T-helper 17 cell (primary cell): ENCODE measurements around the gene SLC25A26. TPM values are rescaled to one million over a fixed set of nuclear protein-coding genes. Genes with fewer than 3 reads are reported as not detected.

Experiments
- ATAC-seq: fragments of 150-1000 bp; cut with Tn5 transposase; 2 replicates; pipeline ENCODE4 v1.10.0; 2021; ENCODE audit warnings: mild to moderate bottlenecking, moderate library complexity
- DNase-seq, 3 donors: peaks; one replicate each; pipeline versions ENCODE4 v3.0.0 to v3.0.0-alpha.2; 2020 to 2021
- H3K9me3 ChIP-seq: one replicate; pipeline ENCODE4 v1.7.0; 2013; ENCODE audit warnings: low read length, mild to moderate bottlenecking; ENCODE audit not compliant: control insufficient read depth, poor library complexity, severe bottlenecking
- H3K27ac Mint-ChIP-seq: one replicate; pipeline ENCODE4 v1.8.0; 2022; ENCODE audit warnings: mild to moderate bottlenecking, moderate library complexity, mixed read lengths
- H3K27me3 Mint-ChIP-seq: one replicate; pipeline ENCODE4 v1.8.0; 2022; ENCODE audit warnings: mixed read lengths
- H3K36me3 Mint-ChIP-seq: one replicate; pipeline ENCODE4 v1.8.0; 2022; ENCODE audit warnings: low read depth, mixed read lengths
- H3K4me1 Mint-ChIP-seq: one replicate; pipeline ENCODE4 v1.8.0; 2022; ENCODE audit warnings: mild to moderate bottlenecking, mixed read lengths
- H3K4me3 Mint-ChIP-seq: one replicate; pipeline ENCODE4 v1.8.0; 2022; ENCODE audit warnings: mild to moderate bottlenecking, moderate library complexity, mixed read lengths
- total RNA-seq, 4 donors: library from RNA in 2 of 4; stranded (reverse) in 2 of 4; gene quantifications; one replicate each; pipeline ENCODE4 v1.2.3 and lab custom pipeline; 2022 to 2026

SLC25A26 gene
- total RNA-seq, 2 donors from 2014 or later = 20.7 to 21.6 TPM

GRCh38 chr3:66320390-66320789, 99.6 kb downstream of the SLC25A26 start:
- peaks cover 5% of the 10 kb centered on the region for H3K36me3 Mint-ChIP-seq
- no peak for ATAC-seq

DNA sequence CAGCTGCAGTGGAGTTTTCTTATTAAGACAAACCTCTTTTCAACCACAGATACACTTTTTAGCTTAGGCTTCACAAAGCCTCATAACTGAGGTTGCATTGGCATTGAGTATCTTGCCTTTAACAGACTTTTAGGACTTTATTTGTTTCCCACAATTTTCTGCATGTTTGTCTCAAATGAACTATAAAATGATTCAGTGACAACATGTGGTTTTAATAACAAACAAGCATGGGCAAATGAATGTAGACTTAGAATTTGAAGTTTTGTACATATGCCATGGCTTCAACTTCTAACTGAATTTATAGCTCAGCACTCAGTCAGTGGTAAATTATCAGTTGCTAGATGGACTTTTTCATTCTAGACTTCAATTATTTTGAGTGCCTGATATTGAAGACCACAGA, 101.6 kb downstream of the SLC25A26 start:
- no peaks in the 10 kb centered on the region for H3K27me3 Mint-ChIP-seq

More at GRCh38 chr3:66320390-66320789, 99.6 kb downstream of the SLC25A26 start:
- H3K4me1 Mint-ChIP-seq = peaks cover 12% of the 10 kb centered on the region
- H3K27ac Mint-ChIP-seq = peak overlapping the region; percentile 29
- H3K27me3 Mint-ChIP-seq = no peaks in the 10 kb centered on the region
- no peak overlapping the region for H3K4me3 Mint-ChIP-seq
- peaks cover 1% of the 10 kb centered on the region for H3K9me3 ChIP-seq
- DNase-seq = no peak

DNA sequence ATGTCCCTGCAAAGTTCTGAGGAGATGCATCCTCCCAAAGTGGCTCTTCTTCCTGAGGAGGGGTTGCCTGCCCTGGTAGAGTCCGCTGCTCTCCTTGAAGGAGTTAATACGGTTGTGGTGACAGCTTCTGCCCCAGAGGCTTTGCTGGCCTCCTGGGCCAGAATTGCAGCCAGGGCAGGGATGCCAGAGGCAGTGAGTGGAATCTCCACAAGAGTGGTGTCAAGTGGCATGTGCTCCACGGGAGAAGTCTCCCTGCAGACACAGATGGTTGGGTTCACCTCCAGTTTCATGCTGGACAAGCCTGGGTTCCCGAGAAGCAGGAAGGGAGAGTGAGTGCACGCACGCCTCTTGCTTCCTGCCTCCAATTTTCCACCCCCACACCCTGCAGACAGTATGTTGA, 105.5 kb downstream of the SLC25A26 start:
- Mint-ChIP-seq H3K27ac (no peak overlapping the region), H3K4me3 (no peak overlapping the region), H3K27me3 (no peaks in the 10 kb centered on the region), H3K36me3 (no peaks in the 10 kb centered on the region), H3K4me1 (peaks cover 18% of the 10 kb centered on the region)
- no peak for ATAC-seq
- DNase-seq = no peak
- no peaks in the 10 kb centered on the region for H3K9me3 ChIP-seq

More for the DNA sequence above, 101.6 kb downstream of the SLC25A26 start:
- DNase-seq (no peak), ATAC-seq (no peak)
- no peak overlapping the region for H3K27ac Mint-ChIP-seq
- peaks cover 19% of the 10 kb centered on the region for H3K4me1 Mint-ChIP-seq
- H3K36me3 Mint-ChIP-seq = peaks cover 3% of the 10 kb centered on the region
- no peaks in the 10 kb centered on the region for H3K9me3 ChIP-seq
- no peak overlapping the region for H3K4me3 Mint-ChIP-seq

DNA sequence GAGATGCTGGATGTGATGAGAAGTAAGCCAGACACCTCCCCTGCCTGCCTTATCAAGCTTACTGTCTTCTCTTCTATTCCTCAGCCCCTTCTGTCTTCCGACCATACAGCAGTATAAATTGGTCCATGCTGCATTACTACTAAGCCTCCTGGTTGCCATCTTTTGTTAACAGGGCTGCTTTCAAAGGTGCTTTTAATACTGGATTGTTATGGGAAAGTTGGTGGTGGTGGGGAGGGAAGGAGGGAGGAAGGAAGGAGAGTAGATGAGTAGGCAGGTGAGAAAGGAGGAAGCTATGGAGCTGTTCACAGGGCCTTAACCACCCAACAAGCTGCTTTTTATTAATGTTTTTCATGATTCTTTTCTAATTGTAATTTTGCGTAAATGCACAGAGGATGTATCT, 114.9 kb downstream of the SLC25A26 start:
- H3K4me1 Mint-ChIP-seq = peaks cover 29% of the 10 kb centered on the region
- H3K4me3 Mint-ChIP-seq = no peak overlapping the region
- ATAC-seq (no peak), DNase-seq (no peak)
- peaks cover 2% of the 10 kb centered on the region for H3K36me3 Mint-ChIP-seq
- H3K27me3 Mint-ChIP-seq = no peaks in the 10 kb centered on the region
- no peak overlapping the region for H3K27ac Mint-ChIP-seq
- no peaks in the 10 kb centered on the region for H3K9me3 ChIP-seq

- DNase-seq (no peak), ATAC-seq (no peak)
- H3K4me1 Mint-ChIP-seq = peaks cover 28% of the 10 kb centered on the region
- H3K36me3 Mint-ChIP-seq = peaks cover 2% of the 10 kb centered on the region
- H3K27me3 Mint-ChIP-seq = no peaks in the 10 kb centered on the region
- H3K9me3 ChIP-seq = no peaks in the 10 kb centered on the region
- peak overlapping the region; percentile 19 for H3K27ac Mint-ChIP-seq
- no peak overlapping the region for H3K4me3 Mint-ChIP-seq
Measured at GRCh38 chr3:66336333-66336766, 115.5 kb downstream of the SLC25A26 start.

DNA sequence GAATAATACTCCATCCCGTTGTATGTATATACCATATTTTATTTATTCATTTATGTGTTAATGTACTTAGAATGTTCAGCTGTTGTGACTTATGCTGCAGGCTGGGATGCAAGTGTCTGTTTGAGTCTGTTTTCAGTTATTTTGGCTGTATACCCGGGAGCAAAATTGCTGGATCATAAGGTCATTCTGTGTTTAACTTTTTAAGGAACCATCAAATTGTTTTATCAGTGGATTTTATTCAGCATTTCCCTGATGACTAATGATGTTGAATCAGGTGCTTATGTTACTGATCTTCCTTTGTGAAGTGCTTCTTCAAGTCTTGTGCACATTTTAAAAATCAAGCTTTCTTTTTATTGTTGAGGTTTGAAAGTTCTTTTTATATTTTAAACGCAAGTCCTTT, 118.1 kb downstream of the SLC25A26 start:
- no peaks in the 10 kb centered on the region for H3K9me3 ChIP-seq
- H3K4me1 Mint-ChIP-seq = peaks cover 23% of the 10 kb centered on the region
- no peaks in the 10 kb centered on the region for H3K36me3 Mint-ChIP-seq
- H3K27ac Mint-ChIP-seq = peak overlapping the region; percentile 65
- no peaks in the 10 kb centered on the region for H3K27me3 Mint-ChIP-seq
- DNase-seq (no peak), ATAC-seq (no peak)
- H3K4me3 Mint-ChIP-seq = no peak overlapping the region

GRCh38 chr3:66342717-66343356, 122.0 kb downstream of the SLC25A26 start:
- no peak for DNase-seq
- Mint-ChIP-seq H3K27me3 (no peaks in the 10 kb centered on the region), H3K27ac (no peak overlapping the region), H3K4me1 (peaks cover 18% of the 10 kb centered on the region), H3K4me3 (no peak overlapping the region), H3K36me3 (peaks cover 4% of the 10 kb centered on the region)
- no peaks in the 10 kb centered on the region for H3K9me3 ChIP-seq
- ATAC-seq = no peak

DNA sequence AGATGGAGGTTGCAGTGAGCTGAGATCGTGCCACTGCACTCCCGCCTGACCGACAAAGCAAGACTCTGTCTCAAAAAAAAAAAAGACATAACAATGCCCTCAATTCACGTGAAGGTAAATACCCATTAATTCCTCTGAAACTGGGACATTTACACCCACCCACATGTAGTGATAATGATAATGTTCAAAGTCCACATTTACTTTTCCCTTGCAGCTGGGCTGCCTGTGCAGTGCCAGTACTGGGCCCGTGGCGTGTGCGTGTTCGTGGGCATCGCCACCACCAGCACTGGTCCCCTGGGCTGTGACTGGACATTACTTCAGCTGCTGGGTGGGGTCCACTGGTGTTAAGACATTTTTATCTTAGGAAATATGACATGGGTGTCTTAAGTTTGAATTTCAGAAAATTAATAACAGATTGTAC, 123.6 kb downstream of the SLC25A26 start:
- ATAC-seq (no peak), DNase-seq (no peak)
- H3K4me3 Mint-ChIP-seq = no peak overlapping the region
- H3K27ac Mint-ChIP-seq = peak overlapping the region; percentile 43
- H3K4me1 Mint-ChIP-seq = peaks cover 12% of the 10 kb centered on the region
- H3K27me3 Mint-ChIP-seq = no peaks in the 10 kb centered on the region
- H3K36me3 Mint-ChIP-seq = peaks cover 7% of the 10 kb centered on the region
- H3K9me3 ChIP-seq = no peaks in the 10 kb centered on the region

- Mint-ChIP-seq H3K4me1 (peaks cover 9% of the 10 kb centered on the region), H3K36me3 (peaks cover 7% of the 10 kb centered on the region), H3K27ac (peak overlapping the region; percentile 43), H3K27me3 (no peaks in the 10 kb centered on the region), H3K4me3 (no peak overlapping the region)
- H3K9me3 ChIP-seq = no peaks in the 10 kb centered on the region
- ATAC-seq (no peak), DNase-seq (no peak)
Measured at GRCh38 chr3:66344848-66345578, 124.2 kb downstream of the SLC25A26 start.

DNA sequence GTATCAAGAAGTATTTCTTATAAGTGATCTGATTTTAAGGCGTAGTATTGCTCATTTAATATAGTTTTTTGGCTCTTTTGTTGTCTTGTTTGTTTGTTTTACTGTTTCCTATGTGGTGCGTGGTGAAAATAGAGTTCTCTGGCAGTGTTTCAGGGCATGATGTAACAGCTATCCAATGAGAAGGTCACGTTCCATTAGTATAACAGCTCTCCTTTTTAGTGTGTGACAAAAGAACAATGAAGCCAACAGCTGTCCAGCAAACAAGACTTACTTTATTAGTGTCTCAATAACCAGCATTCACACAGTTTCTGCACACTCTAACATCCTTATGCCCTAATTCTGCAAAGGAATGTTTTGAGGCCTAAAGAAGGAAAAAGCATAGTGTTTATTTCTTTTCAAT, 127.9 kb downstream of the SLC25A26 start:
- Mint-ChIP-seq H3K27ac (no peak overlapping the region), H3K36me3 (peaks cover 7% of the 10 kb centered on the region), H3K4me3 (no peak overlapping the region), H3K4me1 (peaks cover 5% of the 10 kb centered on the region), H3K27me3 (no peaks in the 10 kb centered on the region)
- DNase-seq (no peak), ATAC-seq (no peak)
- H3K9me3 ChIP-seq = no peaks in the 10 kb centered on the region

GRCh38 chr3:66350601-66351000, 129.8 kb downstream of the SLC25A26 start:
- Mint-ChIP-seq H3K4me3 (no peak overlapping the region), H3K36me3 (peaks cover 8% of the 10 kb centered on the region), H3K4me1 (peaks cover 4% of the 10 kb centered on the region), H3K27ac (peak overlapping the region; percentile 0), H3K27me3 (no peaks in the 10 kb centered on the region)
- no peak for DNase-seq
- no peaks in the 10 kb centered on the region for H3K9me3 ChIP-seq
- no peak for ATAC-seq

- DNase-seq (no peak), ATAC-seq (no peak)
- H3K36me3 Mint-ChIP-seq = peaks cover 8% of the 10 kb centered on the region
- H3K9me3 ChIP-seq = no peaks in the 10 kb centered on the region
- no peak overlapping the region for H3K4me3 Mint-ChIP-seq
- peaks cover 4% of the 10 kb centered on the region for H3K4me1 Mint-ChIP-seq
- H3K27ac Mint-ChIP-seq = no peak overlapping the region
- H3K27me3 Mint-ChIP-seq = no peaks in the 10 kb centered on the region
Measured at GRCh38 chr3:66353039-66353438, 132.2 kb downstream of the SLC25A26 start.

DNA sequence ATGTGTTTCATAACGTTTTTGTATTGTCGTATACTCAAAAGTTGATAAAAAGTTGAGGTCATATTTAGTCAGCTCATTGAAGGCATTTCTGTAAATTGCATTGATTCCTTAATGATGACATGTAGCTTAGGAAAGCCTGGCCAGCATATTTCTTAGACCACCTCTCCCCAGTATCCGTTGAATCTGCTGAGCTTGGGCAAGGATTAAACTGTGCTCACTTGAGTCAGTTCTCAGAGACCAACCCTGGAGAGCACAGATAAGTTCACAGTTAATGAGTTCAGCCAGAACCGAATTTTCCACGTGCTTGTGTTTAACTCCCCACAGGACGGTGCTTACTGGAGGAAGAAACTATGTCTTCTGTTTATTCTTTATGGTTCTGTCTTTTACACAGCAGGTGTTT, 132.7 kb downstream of the SLC25A26 start:
- H3K9me3 ChIP-seq = no peaks in the 10 kb centered on the region
- H3K4me1 Mint-ChIP-seq = peaks cover 4% of the 10 kb centered on the region
- H3K27ac Mint-ChIP-seq = no peak overlapping the region
- no peak for DNase-seq
- no peak overlapping the region for H3K4me3 Mint-ChIP-seq
- H3K36me3 Mint-ChIP-seq = peaks cover 7% of the 10 kb centered on the region
- no peak for ATAC-seq
- no peaks in the 10 kb centered on the region for H3K27me3 Mint-ChIP-seq

DNA sequence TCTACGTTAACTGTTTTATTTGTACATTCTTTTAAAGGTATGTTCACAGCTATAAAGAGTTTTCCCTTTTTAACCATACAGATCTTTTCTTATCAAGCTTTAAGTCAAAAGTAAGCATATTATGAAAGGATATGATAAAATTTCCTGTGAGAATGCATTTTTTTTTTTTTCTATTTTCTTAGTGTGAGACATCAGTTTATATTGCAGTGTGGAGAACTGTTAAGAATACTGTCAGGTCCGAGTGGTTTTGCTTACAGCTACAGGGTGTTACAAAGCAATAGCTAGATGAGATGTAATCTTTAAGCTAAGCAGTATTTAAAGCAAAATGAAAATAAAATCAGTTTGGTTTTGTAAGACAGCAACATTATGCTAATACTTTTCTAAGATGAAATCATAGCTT, 133.2 kb downstream of the SLC25A26 start:
- peaks cover 4% of the 10 kb centered on the region for H3K36me3 Mint-ChIP-seq
- H3K4me1 Mint-ChIP-seq = peaks cover 4% of the 10 kb centered on the region
- ATAC-seq (no peak), DNase-seq (no peak)
- no peaks in the 10 kb centered on the region for H3K9me3 ChIP-seq
- H3K4me3 Mint-ChIP-seq = no peak overlapping the region
- no peaks in the 10 kb centered on the region for H3K27me3 Mint-ChIP-seq
- no peak overlapping the region for H3K27ac Mint-ChIP-seq
